22Rv1 (cell line): ENCODE results near the gene TMED4.
"Not testable (repeated sequence)": the region's sequence is repeated elsewhere in the genome, so short reads cannot be mapped to it uniquely, and the experiment has no call there.

ENCODE experiments used
- H3K27ac ChIP-seq: fragments of 450-650 bp; 2 replicates; pipeline ENCODE4 v1.5.1; 2017
- ZFX ChIP-seq: fragments of 450-650 bp; IDR thresholded peaks from 2 replicates; pipeline ENCODE4 v1.6.1; 2017; ENCODE audit warnings: antibody characterized with exemption, borderline replicate concordance
- TF ChIP-seq, protein P1 (sequence below): fragments of 450-650 bp; IDR thresholded peaks from 2 replicates; pipeline ENCODE4 v1.5.1; 2017; ENCODE audit warnings: mild to moderate bottlenecking

Gene TMED4

DNA sequence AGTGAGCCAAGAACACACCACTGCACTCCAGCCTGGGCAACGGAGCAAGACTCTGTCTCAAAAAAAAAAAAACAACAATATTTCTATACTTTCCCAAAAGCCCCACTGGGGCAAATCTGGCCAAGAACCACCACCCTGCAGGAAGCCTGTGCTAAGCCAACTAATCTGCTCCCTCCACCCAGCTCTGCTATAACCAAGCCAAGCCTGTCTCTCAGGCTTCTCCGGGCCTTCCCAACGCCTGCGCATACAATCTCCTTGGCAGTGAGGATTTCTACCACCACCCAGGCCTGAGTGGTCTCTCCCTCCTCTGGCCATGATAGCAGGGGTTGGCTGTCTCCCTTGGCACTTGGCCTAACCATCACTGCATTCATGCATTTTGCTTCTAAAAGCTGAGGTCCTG is 22.5 kb downstream of the TMED4 start:
- no peak overlapping the region for H3K27ac ChIP-seq
- TF ChIP-seq ZFX = no peak

DNA sequence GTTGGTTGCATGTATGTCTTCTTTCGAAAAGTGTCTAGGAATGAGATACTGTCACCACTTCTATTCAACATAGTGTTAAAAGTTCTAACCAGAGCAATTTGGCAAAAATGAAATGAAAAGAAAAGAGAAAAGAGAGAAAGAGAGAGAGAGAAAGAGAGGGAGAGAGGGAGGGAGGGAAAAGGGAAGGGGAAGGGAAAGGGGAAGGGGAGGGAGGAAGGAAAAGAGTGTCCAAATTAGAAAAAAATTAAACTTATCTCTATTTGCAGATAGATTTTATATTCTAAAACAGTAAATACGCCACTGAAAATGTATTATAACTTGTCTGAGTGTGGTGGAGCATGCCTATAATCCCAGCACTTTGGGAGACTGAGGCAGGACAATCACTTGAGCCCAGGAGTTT is 24.5 kb downstream of the TMED4 start:
- H3K27ac ChIP-seq = no peak overlapping the region
- no peak for TF ChIP-seq ZFX
- TF ChIP-seq, protein P1, sequence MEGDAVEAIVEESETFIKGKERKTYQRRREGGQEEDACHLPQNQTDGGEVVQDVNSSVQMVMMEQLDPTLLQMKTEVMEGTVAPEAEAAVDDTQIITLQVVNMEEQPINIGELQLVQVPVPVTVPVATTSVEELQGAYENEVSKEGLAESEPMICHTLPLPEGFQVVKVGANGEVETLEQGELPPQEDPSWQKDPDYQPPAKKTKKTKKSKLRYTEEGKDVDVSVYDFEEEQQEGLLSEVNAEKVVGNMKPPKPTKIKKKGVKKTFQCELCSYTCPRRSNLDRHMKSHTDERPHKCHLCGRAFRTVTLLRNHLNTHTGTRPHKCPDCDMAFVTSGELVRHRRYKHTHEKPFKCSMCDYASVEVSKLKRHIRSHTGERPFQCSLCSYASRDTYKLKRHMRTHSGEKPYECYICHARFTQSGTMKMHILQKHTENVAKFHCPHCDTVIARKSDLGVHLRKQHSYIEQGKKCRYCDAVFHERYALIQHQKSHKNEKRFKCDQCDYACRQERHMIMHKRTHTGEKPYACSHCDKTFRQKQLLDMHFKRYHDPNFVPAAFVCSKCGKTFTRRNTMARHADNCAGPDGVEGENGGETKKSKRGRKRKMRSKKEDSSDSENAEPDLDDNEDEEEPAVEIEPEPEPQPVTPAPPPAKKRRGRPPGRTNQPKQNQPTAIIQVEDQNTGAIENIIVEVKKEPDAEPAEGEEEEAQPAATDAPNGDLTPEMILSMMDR = no peak

DNA sequence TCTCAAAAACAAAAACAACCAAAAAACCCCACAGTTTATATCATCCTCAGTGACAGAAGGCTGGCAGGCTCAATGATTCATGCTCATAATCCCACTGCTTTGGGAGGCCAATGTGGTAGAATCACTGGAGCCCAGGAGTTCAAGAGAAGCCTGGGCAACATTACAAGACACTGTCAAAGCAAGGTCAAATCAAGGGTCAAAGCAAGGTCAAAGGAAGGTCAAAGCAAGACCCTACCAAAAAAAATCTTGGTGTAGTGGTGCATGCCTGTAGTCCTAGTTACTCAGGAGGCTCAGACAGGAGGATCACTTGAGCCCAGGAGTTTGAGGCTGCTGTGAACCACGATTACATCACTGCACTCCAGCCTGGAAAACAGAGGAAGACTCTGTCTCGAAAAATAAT is 26.7 kb downstream of the TMED4 start:
- TF ChIP-seq ZFX = no peak
- TF ChIP-seq, protein P1 = no peak
- no peak overlapping the region for H3K27ac ChIP-seq

DNA sequence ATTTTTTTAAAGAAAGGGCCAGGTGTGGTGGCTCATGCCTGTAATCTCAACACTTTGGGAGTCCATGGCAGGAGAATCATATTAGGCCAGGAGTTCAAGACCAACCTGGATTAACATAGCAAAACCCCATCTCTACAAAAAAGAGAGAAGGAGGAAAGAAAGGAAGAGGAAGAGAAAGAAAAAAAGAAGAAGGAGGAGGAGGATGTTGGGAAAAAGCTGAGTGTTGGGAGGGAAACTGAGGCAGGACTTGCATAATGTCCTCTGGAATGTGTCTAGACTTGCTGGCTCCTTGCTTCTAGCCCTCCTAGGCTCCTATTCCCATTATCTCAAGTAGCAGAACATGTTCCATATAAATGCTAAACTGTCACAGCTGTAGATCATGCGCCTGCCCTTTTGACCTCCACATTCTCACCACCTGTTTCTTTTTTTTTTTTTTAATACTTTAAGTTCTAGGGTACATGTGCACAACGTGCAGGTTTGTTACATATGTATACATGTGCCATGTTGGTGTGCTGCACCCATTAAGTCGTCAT is 29.5 kb downstream of the TMED4 start:
- not testable (repeated sequence) for H3K27ac ChIP-seq

DNA sequence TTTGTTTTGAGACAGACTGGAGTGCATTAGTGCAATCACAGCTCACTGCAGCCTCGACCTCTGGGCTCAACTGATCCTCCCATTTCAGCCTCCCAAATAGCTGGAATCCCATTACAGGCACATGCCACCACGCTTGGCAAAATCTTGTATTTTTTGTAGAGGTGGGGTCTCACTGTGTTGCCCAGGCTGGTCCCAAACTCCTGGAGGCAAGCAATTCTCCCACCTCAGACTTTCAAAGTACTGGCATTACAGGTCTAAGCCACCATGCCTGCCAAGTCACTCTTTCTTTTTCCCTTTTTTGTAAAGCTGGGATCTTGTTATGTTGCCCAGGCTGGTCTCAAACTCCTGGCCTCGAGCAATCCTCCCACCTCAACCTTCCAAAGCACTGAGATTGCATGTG is 32.6 kb downstream of the TMED4 start:
- no peak overlapping the region for H3K27ac ChIP-seq
- no peak for TF ChIP-seq ZFX
- TF ChIP-seq, protein P1 = no peak

DNA sequence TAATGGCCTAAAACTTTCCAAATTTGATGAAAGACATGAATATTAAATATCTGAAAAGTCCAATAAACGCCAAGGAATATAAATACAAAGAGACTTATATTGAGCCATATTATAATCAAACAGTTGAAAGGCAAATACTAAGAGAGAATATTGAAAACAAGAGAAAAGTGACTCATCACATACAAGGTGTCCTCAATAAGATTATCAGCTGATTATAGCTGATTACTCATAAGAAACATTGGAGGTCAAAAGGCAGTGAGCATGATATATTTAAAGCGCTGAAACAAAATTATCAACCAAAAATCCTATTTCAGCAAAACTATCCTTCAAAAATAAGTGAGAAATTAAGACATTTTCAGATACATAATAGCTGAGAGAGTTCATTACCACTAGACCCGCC is 33.1 kb downstream of the TMED4 start:
- TF ChIP-seq, protein P1 = no peak
- TF ChIP-seq ZFX = no peak
- H3K27ac ChIP-seq = no peak overlapping the region

DNA sequence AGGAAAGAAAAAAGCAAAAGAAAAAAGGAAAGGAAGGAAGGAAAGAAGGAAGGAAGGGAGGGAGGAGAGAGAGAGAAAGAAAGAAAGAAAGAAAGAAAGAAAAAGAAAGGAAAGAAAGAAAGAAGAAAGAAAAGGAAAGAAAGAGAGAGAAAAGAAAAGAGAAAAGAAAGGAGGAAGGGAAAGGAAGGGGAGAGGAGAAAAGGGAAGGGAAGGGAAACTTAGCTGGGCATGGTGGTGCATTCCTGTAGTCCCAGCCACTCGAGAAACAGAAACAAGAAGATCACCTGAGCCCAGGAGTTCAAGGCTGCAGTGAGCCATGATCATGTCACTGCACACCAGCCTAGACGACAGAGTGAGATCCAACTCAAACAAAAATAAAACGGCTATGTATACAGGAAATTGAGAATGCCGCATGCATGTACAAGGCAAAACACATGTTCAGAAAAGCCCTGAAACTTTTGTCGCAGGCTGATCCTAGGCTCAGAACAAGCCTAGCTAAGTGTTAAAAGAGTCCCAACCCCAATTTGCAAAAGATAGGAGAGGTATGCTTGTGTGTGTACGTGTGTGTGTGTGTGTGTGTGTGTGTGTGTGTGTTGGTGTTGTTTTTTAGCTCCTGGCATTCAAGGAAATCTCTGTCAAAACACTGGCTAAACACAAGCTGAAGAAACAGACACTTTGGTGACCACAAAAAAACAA is 34.3 kb downstream of the TMED4 start:
- TF ChIP-seq, protein P1 = no peak
- TF ChIP-seq ZFX = no peak
- peak overlapping the region; percentile 14 for H3K27ac ChIP-seq

DNA sequence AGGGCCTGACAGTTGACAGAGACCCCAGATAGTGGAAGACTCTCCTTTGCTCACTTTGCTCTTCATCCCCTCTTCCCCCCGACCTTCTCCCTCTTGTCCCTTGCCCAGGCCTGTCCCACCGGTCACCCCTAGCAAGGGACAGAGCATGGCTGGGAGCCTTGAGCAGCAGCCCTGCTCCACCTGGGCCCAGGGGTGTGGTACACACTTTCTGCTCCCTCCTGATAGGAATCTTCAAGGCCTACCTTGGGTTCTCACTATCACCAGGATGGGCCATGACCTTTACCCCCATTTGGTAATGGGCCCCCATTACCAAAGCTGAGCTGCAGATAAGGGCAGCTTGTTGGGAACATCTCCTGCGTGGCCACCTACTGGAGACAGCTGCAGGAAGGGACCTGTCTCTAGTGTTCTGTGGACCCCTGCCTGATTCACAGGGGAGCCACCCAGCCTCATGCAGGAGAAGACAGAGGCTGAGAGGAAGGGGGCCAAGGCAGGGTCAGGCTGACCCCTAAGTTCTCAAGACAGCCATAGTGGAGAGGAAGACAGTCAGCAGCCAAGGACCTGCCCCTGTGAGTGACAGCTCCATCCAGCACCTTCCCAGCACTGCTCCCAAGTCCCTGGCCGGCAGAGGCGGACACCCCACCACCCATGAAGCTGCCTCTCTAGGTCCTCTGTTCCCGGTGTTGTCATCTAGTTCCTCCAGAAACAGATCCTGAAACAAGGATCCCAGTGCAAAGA is 40.0 kb downstream of the TMED4 start:
- no peak overlapping the region for H3K27ac ChIP-seq
- no peak for TF ChIP-seq ZFX
- TF ChIP-seq, protein P1 = no peak
